IMR-90 (cell line): Measurements from ENCODE around the gene TXNDC11. TPM values are rescaled to one million over a fixed set of nuclear protein-coding genes. Genes with fewer than 3 reads are reported as not detected.

Experiments used
- ATAC-seq: fragments of 200-7000 bp; cut with Tn5 transposase; 2 replicates; pipeline ENCODE4 v1.9.1; 2020; ENCODE audit warnings: low read depth, mild to moderate bottlenecking, moderate library complexity
- BruUV-seq: library from RNA; stranded (reverse); fragments of 400-500 nt; replicated peaks from 2 replicates; lab custom pipeline; 2021; lab: Mats Ljungman, UMichigan
- CTCF ChIA-PET: fragments of 300-600 bp; formaldehyde crosslinking; extraction: SDS; loops from one replicate; lab custom pipeline; 2021; ENCODE audit warnings: antibody characterized with exemption; lab: Yijun Ruan, JAX
- POLR2A ChIA-PET: fragments of 300-600 bp; sonication (Branson Sonifier 250); formaldehyde crosslinking; loops from one replicate; lab custom pipeline; 2022; ENCODE audit warnings: antibody characterized with exemption; ENCODE audit not compliant: unreplicated experiment; lab: Charles Lee
- DNase-seq: peaks from one replicate; pipeline ENCODE4 v3.0.0; 2013
- H2AFZ ChIP-seq: replicated peaks from 2 replicates; pipeline ENCODE3; 2013; ENCODE audit warnings: low read length, mild to moderate bottlenecking; ENCODE audit not compliant: poor library complexity
- H2AK5ac ChIP-seq: 2 replicates; pipeline ENCODE4 v1.6.1; 2013; ENCODE audit warnings: low read depth, low read length, inconsistent platforms
- H2AK9ac ChIP-seq: replicated peaks from 2 replicates; pipeline ENCODE3; 2013; ENCODE audit warnings: mild to moderate bottlenecking, low read depth, low read length, moderate library complexity; ENCODE audit not compliant: poor library complexity
- H2BK120ac ChIP-seq: 2 replicates; pipeline ENCODE4 v1.6.1; 2013; ENCODE audit warnings: low read depth, low read length, inconsistent platforms
- H2BK15ac ChIP-seq: 3 replicates; pipeline ENCODE4 v1.6.1; 2013; ENCODE audit warnings: low read depth, low read length, inconsistent platforms
- H2BK20ac ChIP-seq: 2 replicates; pipeline ENCODE4 v1.6.1; 2013; ENCODE audit warnings: low read depth, mild to moderate bottlenecking, inconsistent platforms, low read length, moderate library complexity
- H2BK5ac ChIP-seq: 2 replicates; pipeline ENCODE4 v1.6.1; 2013; ENCODE audit warnings: mild to moderate bottlenecking, low read depth, low read length, inconsistent platforms; ENCODE audit not compliant: poor library complexity, severe bottlenecking
- H3K14ac ChIP-seq: replicated peaks from 2 replicates; pipeline ENCODE4 v1.6.1; 2013; ENCODE audit warnings: low read depth, low read length, inconsistent platforms
- H3K18ac ChIP-seq: 2 replicates; pipeline ENCODE4 v1.6.1; 2013; ENCODE audit warnings: low read depth, low read length, control low read depth
- H3K23ac ChIP-seq: 2 replicates; pipeline ENCODE4 v1.6.1; 2013; ENCODE audit warnings: low read depth, low read length, inconsistent platforms
- H3K27ac ChIP-seq: 2 replicates; pipeline ENCODE4 v1.5.1; 2013; ENCODE audit warnings: mild to moderate bottlenecking, control low read depth, low read length; ENCODE audit not compliant: insufficient read depth
- H3K27me3 ChIP-seq: 2 replicates; pipeline ENCODE4 v1.6.1; 2013; ENCODE audit warnings: low read length; ENCODE audit not compliant: control insufficient read depth, insufficient read depth
- H3K36me3 ChIP-seq: 2 replicates; pipeline ENCODE4 v1.6.1; 2013; ENCODE audit warnings: low read length, mixed read lengths; ENCODE audit not compliant: control insufficient read depth, insufficient read depth
- H3K4ac ChIP-seq: 2 replicates; pipeline ENCODE4 v1.6.1; 2013; ENCODE audit warnings: low read depth, low read length, inconsistent platforms
- H3K4me1 ChIP-seq: 2 replicates; pipeline ENCODE4 v1.6.1; 2013; ENCODE audit warnings: low read length, mixed read lengths; ENCODE audit not compliant: control insufficient read depth, insufficient read depth
- H3K4me2 ChIP-seq: 2 replicates; pipeline ENCODE4 v1.6.1; 2013; ENCODE audit warnings: low read depth, mild to moderate bottlenecking, control low read depth, low read length, moderate library complexity
- H3K4me3 ChIP-seq: 2 replicates; pipeline ENCODE4 v1.5.1; 2013; ENCODE audit warnings: low read depth, mild to moderate bottlenecking, control low read depth, low read length, moderate library complexity; ENCODE audit not compliant: insufficient read depth
- H3K56ac ChIP-seq: 2 replicates; pipeline ENCODE4 v1.6.1; 2013; ENCODE audit warnings: low read length, inconsistent platforms; ENCODE audit not compliant: insufficient read depth; ENCODE audit errors: extremely low read depth
- H3K79me1 ChIP-seq, 2 experiments: 2 replicates each; pipeline ENCODE4 v1.6.1; 2013; ENCODE audit warnings: low read length in 2 of 2, inconsistent platforms in 1 of 2, low read depth in 1 of 2
- H3K9ac ChIP-seq: 2 replicates; pipeline ENCODE4 v1.6.1; 2013; ENCODE audit warnings: low read depth, low read length, control low read depth
- H3K9me1 ChIP-seq: 2 replicates; pipeline ENCODE4 v1.6.1; 2013; ENCODE audit warnings: low read length, inconsistent platforms; ENCODE audit not compliant: insufficient read depth
- H3K9me3 ChIP-seq: 2 replicates; pipeline ENCODE4 v1.6.1; 2013; ENCODE audit warnings: low read length; ENCODE audit not compliant: control insufficient read depth, insufficient read depth
- H4K20me1 ChIP-seq: 2 replicates; pipeline ENCODE4 v1.6.1; 2013; ENCODE audit warnings: low read length, inconsistent platforms; ENCODE audit not compliant: insufficient read depth
- H4K5ac ChIP-seq: 2 replicates; pipeline ENCODE4 v1.6.1; 2013; ENCODE audit warnings: mild to moderate bottlenecking, low read depth, low read length, control low read depth
- H4K8ac ChIP-seq, 2 experiments: 2 replicates each; pipeline ENCODE4 v1.6.1; 2013; ENCODE audit warnings: low read depth in 2 of 2, low read length in 2 of 2, control low read depth in 1 of 2, inconsistent platforms in 1 of 2
- H4K91ac ChIP-seq: 2 replicates; pipeline ENCODE4 v1.6.1; 2013; ENCODE audit warnings: low read depth, low read length, inconsistent platforms; ENCODE audit not compliant: insufficient read depth
- BHLHE40 ChIP-seq: fragments of 150-350 bp; IDR thresholded peaks from 2 replicates; pipeline ENCODE4 v1.6.1; 2016; ENCODE audit warnings: mild to moderate bottlenecking, low read depth, low read length
- CEBPB ChIP-seq: IDR thresholded peaks from 2 replicates; pipeline ENCODE4 v1.6.1; 2012; ENCODE audit warnings: low read depth, low read length, improper control_type of control experiment
- FOS ChIP-seq: fragments of 150-350 bp; IDR thresholded peaks from 2 replicates; pipeline ENCODE4 v1.6.1; 2016; ENCODE audit warnings: low read depth, low read length
- MAFK ChIP-seq: IDR thresholded peaks from 2 replicates; pipeline ENCODE4 v1.6.1; 2012; ENCODE audit warnings: low read depth, low read length, improper control_type of control experiment
- MXI1 ChIP-seq: IDR thresholded peaks from 2 replicates; pipeline ENCODE4 v1.6.1; 2012; ENCODE audit warnings: low read depth, mild to moderate bottlenecking, low read length, moderate library complexity, borderline replicate concordance
- NFE2L2 ChIP-seq: fragments of 150-350 bp; IDR thresholded peaks from 2 replicates; pipeline ENCODE4 v1.6.1; 2016; ENCODE audit warnings: low read depth, mild to moderate bottlenecking, low read length
- POLR2A ChIP-seq: IDR thresholded peaks from 2 replicates; pipeline ENCODE4 v1.6.1; 2012; ENCODE audit warnings: mild to moderate bottlenecking, low read depth, low read length
- SMC3 ChIP-seq: fragments of 150-350 bp; IDR thresholded peaks from 2 replicates; pipeline ENCODE4 v1.6.1; 2016; ENCODE audit warnings: low read depth, mild to moderate bottlenecking, antibody characterized with exemption, low read length, moderate library complexity
- WGBS, 2 experiments: methylation state at CpG; one replicate each; pipeline versions ENCODE4 v1.1.5 to v1.1.7; 2013; ENCODE audit warnings: missing lambda C conversion rate in 2 of 2; ENCODE audit not compliant: insufficient read length in 1 of 2; ENCODE audit errors: extremely low coverage in 2 of 2; 5-methylcytosine and 5-hydroxymethylcytosine counted together
- dilution Hi-C: fragments of 300-500 bp; cut with HindIII; formaldehyde crosslinking; loops from one replicate; pipeline ENCODE4 v1.14.3; 2018; ENCODE audit warnings: low sequenced_read_pairs; ENCODE audit not compliant: unreplicated experiment
- in situ Hi-C: fragments of 300-500 bp; cut with MboI; formaldehyde crosslinking; loops from 3 replicates; pipeline ENCODE4 v1.14.3; 2019; ENCODE audit warnings: low sequenced_read_pairs, inconsistent platforms, mixed read lengths
- intact Hi-C: fragments of 100-400 bp; cut with micrococcal nuclease; formaldehyde crosslinking; loops from 2 replicates; pipeline ENCODE4 v1.10.0; 2022
- polyA plus RNA-seq, 3 experiments: library from polyadenylated mRNA; depleted of rRNA; stranded (reverse); fragments of >200 nt; gene quantifications; 2 replicates each; pipeline ENCODE4 v1.2.3, GENCODE V29; 2012; ENCODE audit warnings: low replicate concordance in 1 of 3
- total RNA-seq: library from RNA; depleted of rRNA; stranded (reverse); fragments of >200 nt; gene quantifications from 2 replicates; pipeline ENCODE4 v1.2.3, GENCODE V29; 2012
- TF ChIP-seq, protein P1 (sequence below): fragments of 150-350 bp; IDR thresholded peaks from 2 replicates; pipeline ENCODE4 v1.6.1; 2017; ENCODE audit warnings: mild to moderate bottlenecking, antibody characterized with exemption, low read length, low read depth

Gene TXNDC11
- total and polyA plus RNA-seq, 2 of the 4 experiments (the other 2 are of a cell fraction): 25.3 to 42.9 TPM

DNA sequence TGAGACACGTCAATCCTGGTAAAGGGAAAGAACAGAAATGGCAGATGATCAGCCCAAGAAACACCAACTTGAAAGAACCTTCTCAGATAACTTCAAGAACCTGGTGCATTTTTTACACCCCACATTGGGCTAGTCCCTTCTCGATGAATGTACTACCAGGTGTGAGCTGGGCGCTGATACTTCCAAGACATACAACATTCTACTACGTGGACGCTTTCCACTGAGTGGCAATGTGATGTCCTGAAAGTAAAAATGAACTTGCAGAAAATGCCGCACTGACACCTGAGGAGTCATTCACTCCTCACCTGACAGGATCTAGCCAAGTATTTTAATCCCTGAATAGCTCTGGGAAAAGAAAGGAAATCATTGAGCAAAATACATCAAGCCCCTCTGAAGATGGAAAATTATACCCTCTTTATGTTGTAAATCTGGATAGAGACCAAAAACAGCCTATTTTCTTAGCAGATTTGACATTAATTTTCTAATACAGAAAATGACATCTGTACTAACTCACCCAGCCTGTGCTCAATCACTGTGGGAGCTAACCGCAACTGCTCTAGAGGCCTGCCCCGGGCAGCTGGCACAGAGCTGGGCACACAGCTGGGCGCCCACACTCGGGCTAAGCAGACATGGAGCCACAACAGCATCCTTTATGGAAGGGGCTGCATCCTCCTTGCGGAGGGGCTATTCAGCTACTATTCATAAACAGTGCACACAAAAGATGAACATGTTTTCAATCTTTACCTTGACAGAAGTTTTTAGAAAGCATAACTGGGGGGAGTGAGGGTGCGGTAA lies 58.2 kb downstream of the TXNDC11 start (continued):
- TF ChIP-seq FOS: no peak

DNA sequence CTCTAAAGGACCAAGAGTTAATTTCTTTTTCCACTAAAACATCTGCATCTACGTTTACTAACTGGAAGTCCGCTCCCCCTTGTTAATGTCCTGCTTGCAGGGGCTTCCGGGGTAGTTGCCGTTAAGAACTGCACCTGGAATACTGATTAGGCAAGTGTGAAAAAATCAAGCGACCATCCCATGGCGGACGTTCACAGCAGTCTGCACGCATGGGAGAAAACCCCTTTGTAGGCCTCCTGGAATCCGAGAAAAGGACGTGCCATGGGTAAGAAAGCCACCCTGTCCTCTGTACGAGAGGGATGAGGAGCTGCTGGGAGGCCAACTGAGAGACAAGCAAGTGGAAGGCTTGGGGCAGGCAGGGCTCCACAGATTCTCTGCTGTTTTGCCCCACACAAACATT lies 59.5 kb downstream of the TXNDC11 start:
- H2BK15ac ChIP-seq: peak overlapping the region; percentile 4; the same call in 1 of the 3 replicates
- no peak overlapping the region for H4K5ac ChIP-seq
- TF ChIP-seq MAFK (no peak), FOS (no peak), NFE2L2 (no peak), BHLHE40 (no peak), CEBPB (no peak), MXI1 (no peak), POLR2A (no peak), SMC3 (no peak)
- TF ChIP-seq, protein P1, sequence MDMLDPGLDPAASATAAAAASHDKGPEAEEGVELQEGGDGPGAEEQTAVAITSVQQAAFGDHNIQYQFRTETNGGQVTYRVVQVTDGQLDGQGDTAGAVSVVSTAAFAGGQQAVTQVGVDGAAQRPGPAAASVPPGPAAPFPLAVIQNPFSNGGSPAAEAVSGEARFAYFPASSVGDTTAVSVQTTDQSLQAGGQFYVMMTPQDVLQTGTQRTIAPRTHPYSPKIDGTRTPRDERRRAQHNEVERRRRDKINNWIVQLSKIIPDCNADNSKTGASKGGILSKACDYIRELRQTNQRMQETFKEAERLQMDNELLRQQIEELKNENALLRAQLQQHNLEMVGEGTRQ: no peak
- ATAC-seq (no peak), DNase-seq (no peak)
- no peak overlapping the region for H3K4me3 ChIP-seq
- no peaks in the 10 kb centered on the region for H3K27me3 ChIP-seq
- no peak overlapping the region for H4K91ac ChIP-seq
- H3K79me1 ChIP-seq: peaks cover 36 to 76% of the 10 kb centered on the region in 2 experiments
- peak overlapping the region; percentile 3; the same call in 1 of the 2 replicates for H3K18ac ChIP-seq
- H2BK5ac ChIP-seq: peak overlapping the region; percentile 21
- no peaks in the 10 kb centered on the region for H3K9me3 ChIP-seq
- H3K4me2 ChIP-seq: no peak overlapping the region; the same call in 1 of the 2 replicates
- dilution Hi-C loops (no loop called here), intact Hi-C loops (no loop called here), in situ Hi-C loops (no loop called here)
- no TSS peak for BruUV-seq
- no peak overlapping the region for H3K56ac ChIP-seq
- H2BK20ac ChIP-seq: no peak overlapping the region
- no peak overlapping the region for H2AFZ ChIP-seq
- peaks cover 21% of the 10 kb centered on the region for H3K9me1 ChIP-seq
- 85% methylated on average over 4 of the region's 11 CpGs; no CpG with 5 or more reads in 1 of the 2 experiments for WGBS, 2 experiments
- H2BK120ac ChIP-seq: no peak overlapping the region; the same call in 1 of the 2 replicates
- no peak overlapping the region for H3K23ac ChIP-seq
- H3K4me1 ChIP-seq: peaks cover 23% of the 10 kb centered on the region
- H3K14ac ChIP-seq: peak overlapping the region; percentile 2
- H2AK5ac ChIP-seq: peak overlapping the region; percentile 38; the same call in 1 of the 2 replicates
- H4K20me1 ChIP-seq: peaks cover 59% of the 10 kb centered on the region
- 0 out of 2 replicates have a peak overlapping the region, but pooled peaks have one; percentile 1 for H3K27ac ChIP-seq
- peaks cover 42% of the 10 kb centered on the region for H3K36me3 ChIP-seq
- peak overlapping the region; percentile 2 for H3K4ac ChIP-seq
- POLR2A ChIA-PET: no interaction called here
- H2AK9ac ChIP-seq: peak overlapping the region; percentile 19
- H3K9ac ChIP-seq: no peak overlapping the region
- H4K8ac ChIP-seq: no peak overlapping the region
- CTCF ChIA-PET: interaction anchor here (1.7 kb wide), 1 partner anchor 276 kb away, joined by 5 read pairs; no protein-coding TSS in a partner anchor
